Measurements from ENCODE around the gene NUP214. TPM values are rescaled to one million over a fixed set of nuclear protein-coding genes. Genes with fewer than 3 reads are reported as not detected.
"Not testable (repeated sequence)": the region's sequence is repeated elsewhere in the genome, so short reads cannot be mapped to it uniquely, and the experiment has no call there.

NUP214 gene
- polyA plus RNA-seq, 2 donors = 22.3 to 31.3 TPM

DNA sequence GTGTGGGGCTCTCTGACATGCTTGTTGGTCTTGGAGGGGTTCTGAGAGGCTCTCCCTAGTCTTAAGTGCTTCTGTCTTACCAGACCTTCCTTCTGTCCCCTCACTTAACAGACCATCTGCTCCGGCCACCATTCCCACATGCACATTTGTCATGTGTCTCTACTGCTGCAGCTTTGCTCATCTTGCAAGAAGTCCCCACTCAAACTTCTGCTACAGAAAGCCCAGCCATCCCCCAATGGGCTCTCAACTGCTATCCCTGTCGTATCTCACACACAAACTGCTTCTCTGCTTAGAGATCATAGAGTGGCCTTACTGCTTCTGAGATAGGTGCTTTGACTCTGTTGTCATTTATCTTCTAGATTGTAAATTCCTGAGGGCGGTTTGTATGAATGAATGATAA lies 69.4 kb downstream of the NUP214 start:
- Histone ChIP-seq H3K4me3 (ENCODE audit: low read depth in 1 of 2, low read length in 2 of 2) (no peak overlapping the region), H3K9me3 (ENCODE audit: control insufficient read depth in 2 of 2, insufficient read depth in 1 of 2, low read depth in 1 of 2, low read length in 1 of 2) (no peaks in the 10 kb centered on the region), H3K4me1 (ENCODE audit: control insufficient read depth in 2 of 2, insufficient read depth in 2 of 2, low read length in 1 of 2) (no peaks in the 10 kb centered on the region), H3K36me3 (ENCODE audit: control insufficient read depth in 2 of 2, insufficient read depth in 2 of 2, low read length in 1 of 2) (peaks cover 18 to 25% of the 10 kb centered on the region in 2 donors), H3K27ac (ENCODE audit: low read depth in 2 of 2, low read length in 1 of 2) (no peak overlapping the region), H3K27me3 (ENCODE audit: control insufficient read depth in 1 of 2, insufficient read depth in 2 of 2, low read length in 2 of 2) (no peaks in the 10 kb centered on the region)
- 94 to 95% methylated on average over 3 of the region's 3 CpGs for WGBS, 2 donors

GRCh38 chr9:131197160-131197911 lies 72.0 kb downstream of the NUP214 start:
- H3K27me3 ChIP-seq (ENCODE audit: control insufficient read depth in 1 of 2, insufficient read depth in 2 of 2, low read length in 2 of 2) = no peaks in the 10 kb centered on the region
- H3K4me1 ChIP-seq (ENCODE audit: control insufficient read depth in 2 of 2, insufficient read depth in 2 of 2, low read length in 1 of 2) = no peaks in the 10 kb centered on the region
- WGBS, 2 donors = 79 to 80% methylated on average over 11 of the region's 11 CpGs
- H3K9me3 ChIP-seq (ENCODE audit: control insufficient read depth in 2 of 2, insufficient read depth in 1 of 2, low read depth in 1 of 2, low read length in 1 of 2) = no peaks in the 10 kb centered on the region
- no peak overlapping the region for H3K27ac ChIP-seq (ENCODE audit: low read depth in 2 of 2, low read length in 1 of 2)
- H3K36me3 ChIP-seq (ENCODE audit: control insufficient read depth in 2 of 2, insufficient read depth in 2 of 2, low read length in 1 of 2) = peaks cover 18 to 31% of the 10 kb centered on the region in 2 donors
- H3K4me3 ChIP-seq (ENCODE audit: low read depth in 1 of 2, low read length in 2 of 2) = no peak overlapping the region

DNA sequence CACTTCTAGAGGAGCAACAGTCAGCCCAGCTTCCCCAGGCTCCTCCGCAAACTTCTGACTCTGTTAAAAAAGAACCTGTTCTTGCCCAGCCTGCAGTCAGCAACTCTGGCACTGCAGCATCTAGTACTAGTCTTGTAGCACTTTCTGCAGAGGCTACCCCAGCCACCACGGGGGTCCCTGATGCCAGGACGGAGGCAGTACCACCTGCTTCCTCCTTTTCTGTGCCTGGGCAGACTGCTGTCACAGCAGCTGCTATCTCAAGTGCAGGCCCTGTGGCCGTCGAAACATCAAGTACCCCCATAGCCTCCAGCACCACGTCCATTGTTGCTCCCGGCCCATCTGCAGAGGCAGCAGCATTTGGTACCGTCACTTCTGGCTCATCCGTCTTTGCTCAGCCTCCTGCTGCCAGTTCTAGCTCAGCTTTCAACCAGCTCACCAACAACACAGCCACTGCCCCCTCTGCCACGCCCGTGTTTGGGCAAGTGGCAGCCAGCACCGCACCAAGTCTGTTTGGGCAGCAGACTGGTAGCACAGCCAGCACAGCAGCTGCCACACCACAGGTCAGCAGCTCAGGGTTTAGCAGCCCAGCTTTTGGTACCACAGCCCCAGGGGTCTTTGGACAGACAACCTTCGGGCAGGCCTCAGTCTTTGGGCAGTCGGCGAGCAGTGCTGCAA lies 72.8 kb downstream of the NUP214 start:
- H3K27ac ChIP-seq (ENCODE audit: low read depth in 2 of 2, low read length in 1 of 2) = no peak overlapping the region
- H3K9me3 ChIP-seq (ENCODE audit: control insufficient read depth in 2 of 2, insufficient read depth in 1 of 2, low read depth in 1 of 2, low read length in 1 of 2) = no peaks in the 10 kb centered on the region
- no peaks in the 10 kb centered on the region for H3K4me1 ChIP-seq (ENCODE audit: control insufficient read depth in 2 of 2, insufficient read depth in 2 of 2, low read length in 1 of 2)
- no peak overlapping the region for H3K4me3 ChIP-seq (ENCODE audit: low read depth in 1 of 2, low read length in 2 of 2)
- peaks cover 18 to 31% of the 10 kb centered on the region in 2 donors for H3K36me3 ChIP-seq (ENCODE audit: control insufficient read depth in 2 of 2, insufficient read depth in 2 of 2, low read length in 1 of 2)
- no peaks in the 10 kb centered on the region for H3K27me3 ChIP-seq (ENCODE audit: control insufficient read depth in 1 of 2, insufficient read depth in 2 of 2, low read length in 2 of 2)
- 85 to 91% methylated on average over 15 of the region's 15 CpGs for WGBS, 2 donors

- 96% methylated on average over 3 of the region's 3 CpGs for whole genome bisulfite sequencing, 2 donors
- Histone ChIP-seq H3K4me1 (ENCODE audit: control insufficient read depth in 2 of 2, insufficient read depth in 2 of 2, low read length in 1 of 2) (no peaks in the 10 kb centered on the region), H3K36me3 (ENCODE audit: control insufficient read depth in 2 of 2, insufficient read depth in 2 of 2, low read length in 1 of 2) (peaks cover 18 to 29% of the 10 kb centered on the region in 2 donors), H3K9me3 (ENCODE audit: control insufficient read depth in 2 of 2, insufficient read depth in 1 of 2, low read depth in 1 of 2, low read length in 1 of 2) (no peaks in the 10 kb centered on the region), H3K27me3 (ENCODE audit: control insufficient read depth in 1 of 2, insufficient read depth in 2 of 2, low read length in 2 of 2) (no peaks in the 10 kb centered on the region), H3K27ac (ENCODE audit: low read depth in 2 of 2, low read length in 1 of 2) (no peak overlapping the region), H3K4me3 (ENCODE audit: low read depth in 1 of 2, low read length in 2 of 2) (no peak overlapping the region)
Observed at GRCh38 chr9:131201856-131202255, 76.5 kb downstream of the NUP214 start.

DNA sequence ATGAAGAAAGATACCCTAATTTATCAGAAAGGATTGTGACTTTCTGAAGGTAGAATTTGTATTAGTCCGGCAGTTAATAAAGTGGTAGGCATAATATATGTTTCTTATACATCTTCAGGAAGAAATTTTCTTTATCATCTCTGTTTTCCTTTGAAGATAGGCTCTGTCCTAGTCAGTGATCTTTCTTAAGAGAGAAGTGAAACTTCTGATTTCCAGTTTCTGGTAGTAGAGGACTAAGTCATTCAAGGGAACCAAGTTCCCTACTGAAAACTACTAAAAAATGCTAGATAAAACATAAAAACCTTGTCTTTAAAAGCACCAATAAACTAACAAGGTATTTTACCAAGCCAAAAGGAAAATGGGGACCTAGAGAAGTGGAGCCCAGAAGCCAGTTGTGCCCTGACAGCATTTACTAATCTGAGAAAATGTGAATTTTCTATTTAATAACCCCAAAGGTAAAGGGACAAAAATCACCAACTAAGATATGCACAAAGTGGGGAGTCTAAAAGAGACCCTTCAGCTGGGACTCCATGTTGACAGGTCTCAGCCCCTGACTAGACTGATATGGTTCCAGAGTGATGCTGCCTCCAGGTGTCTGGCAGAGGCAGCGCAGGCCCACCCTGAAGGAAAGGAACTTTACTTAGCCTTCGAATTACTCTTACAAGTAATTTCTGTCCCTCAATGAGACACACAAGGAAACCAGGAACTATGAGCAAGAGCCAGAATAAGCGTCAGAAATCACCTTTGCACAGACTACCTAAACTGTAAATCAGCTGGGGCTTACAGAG lies 78.2 kb downstream of the NUP214 start:
- H3K27ac ChIP-seq (ENCODE audit: low read depth in 2 of 2, low read length in 1 of 2) = no peak overlapping the region
- H3K27me3 ChIP-seq (ENCODE audit: control insufficient read depth in 1 of 2, insufficient read depth in 2 of 2, low read length in 2 of 2) = no peaks in the 10 kb centered on the region
- WGBS, 2 donors = 82 to 89% methylated on average over 4 of the region's 4 CpGs
- no peak overlapping the region for H3K4me3 ChIP-seq (ENCODE audit: low read depth in 1 of 2, low read length in 2 of 2)
- H3K36me3 ChIP-seq (ENCODE audit: control insufficient read depth in 2 of 2, insufficient read depth in 2 of 2, low read length in 1 of 2) = peaks cover 2 to 16% of the 10 kb centered on the region in 2 donors
- no peaks in the 10 kb centered on the region for H3K9me3 ChIP-seq (ENCODE audit: control insufficient read depth in 2 of 2, insufficient read depth in 1 of 2, low read depth in 1 of 2, low read length in 1 of 2)
- H3K4me1 ChIP-seq (ENCODE audit: control insufficient read depth in 2 of 2, insufficient read depth in 2 of 2, low read length in 1 of 2) = no peaks in the 10 kb centered on the region

DNA sequence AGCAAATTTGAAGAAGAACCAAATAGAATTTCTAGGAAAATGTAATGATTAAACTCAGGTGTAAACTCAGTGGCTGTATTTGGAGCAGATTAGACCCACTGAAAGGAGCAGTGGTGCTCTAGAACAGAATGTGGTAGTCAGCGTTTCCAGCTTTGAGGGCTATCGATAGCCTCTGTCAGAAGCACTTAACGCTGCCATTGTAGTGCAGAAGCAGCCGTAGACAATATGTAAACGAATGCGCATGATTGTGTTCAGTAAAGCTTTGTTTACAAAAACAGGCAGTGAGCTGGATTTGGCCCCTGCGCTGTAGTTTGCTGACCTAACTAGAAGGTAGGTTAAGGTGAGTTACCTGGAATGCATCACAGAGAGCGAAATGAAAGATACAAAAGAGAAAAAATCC lies 78.9 kb downstream of the NUP214 start:
- Histone ChIP-seq H3K9me3 (ENCODE audit: control insufficient read depth in 2 of 2, insufficient read depth in 1 of 2, low read depth in 1 of 2, low read length in 1 of 2) (no peaks in the 10 kb centered on the region), H3K27ac (ENCODE audit: low read depth in 2 of 2, low read length in 1 of 2) (no peak overlapping the region), H3K36me3 (ENCODE audit: control insufficient read depth in 2 of 2, insufficient read depth in 2 of 2, low read length in 1 of 2) (peaks cover 0 to 12% of the 10 kb centered on the region in 2 donors), H3K4me1 (ENCODE audit: control insufficient read depth in 2 of 2, insufficient read depth in 2 of 2, low read length in 1 of 2) (no peaks in the 10 kb centered on the region), H3K27me3 (ENCODE audit: control insufficient read depth in 1 of 2, insufficient read depth in 2 of 2, low read length in 2 of 2) (no peaks in the 10 kb centered on the region), H3K4me3 (ENCODE audit: low read depth in 1 of 2, low read length in 2 of 2) (no peak overlapping the region)
- 87 to 88% methylated on average over 8 of the region's 8 CpGs for WGBS, 2 donors

GRCh38 chr9:131206495-131206894 lies 81.1 kb downstream of the NUP214 start:
- H3K27me3 ChIP-seq (ENCODE audit: control insufficient read depth in 1 of 2, insufficient read depth in 2 of 2, low read length in 2 of 2) = no peaks in the 10 kb centered on the region
- H3K36me3 ChIP-seq (ENCODE audit: control insufficient read depth in 2 of 2, insufficient read depth in 2 of 2, low read length in 1 of 2) = peaks cover 0 to 9% of the 10 kb centered on the region in 2 donors
- no peaks in the 10 kb centered on the region for H3K9me3 ChIP-seq (ENCODE audit: control insufficient read depth in 2 of 2, insufficient read depth in 1 of 2, low read depth in 1 of 2, low read length in 1 of 2)
- no peaks in the 10 kb centered on the region for H3K4me1 ChIP-seq (ENCODE audit: control insufficient read depth in 2 of 2, insufficient read depth in 2 of 2, low read length in 1 of 2)
- H3K27ac ChIP-seq (ENCODE audit: low read depth in 2 of 2, low read length in 1 of 2) = no peak overlapping the region
- no peak overlapping the region for H3K4me3 ChIP-seq (ENCODE audit: low read depth in 1 of 2, low read length in 2 of 2)
- WGBS, 2 donors = 96 to 97% methylated on average over 3 of the region's 3 CpGs

GRCh38 chr9:131211920-131212319 lies 86.5 kb downstream of the NUP214 start:
- not testable (repeated sequence) for H3K9me3 ChIP-seq (ENCODE audit: control insufficient read depth in 2 of 2, insufficient read depth in 1 of 2, low read depth in 1 of 2, low read length in 1 of 2); H3K36me3 ChIP-seq (ENCODE audit: control insufficient read depth in 2 of 2, insufficient read depth in 2 of 2, low read length in 1 of 2); H3K27ac ChIP-seq (ENCODE audit: low read depth in 2 of 2, low read length in 1 of 2); H3K27me3 ChIP-seq (ENCODE audit: control insufficient read depth in 1 of 2, insufficient read depth in 2 of 2, low read length in 2 of 2); H3K4me3 ChIP-seq (ENCODE audit: low read depth in 1 of 2, low read length in 2 of 2); H3K4me1 ChIP-seq (ENCODE audit: control insufficient read depth in 2 of 2, insufficient read depth in 2 of 2, low read length in 1 of 2)
- 96 to 99% methylated on average over 4 of the region's 4 CpGs for WGBS, 2 donors

GRCh38 chr9:131214286-131214856 lies 89.0 kb downstream of the NUP214 start:
- Histone ChIP-seq H3K27me3 (ENCODE audit: control insufficient read depth in 1 of 2, insufficient read depth in 2 of 2, low read length in 2 of 2) (no peaks in the 10 kb centered on the region), H3K36me3 (ENCODE audit: control insufficient read depth in 2 of 2, insufficient read depth in 2 of 2, low read length in 1 of 2) (peaks cover 0 to 8% of the 10 kb centered on the region in 2 donors), H3K4me1 (ENCODE audit: control insufficient read depth in 2 of 2, insufficient read depth in 2 of 2, low read length in 1 of 2) (no peaks in the 10 kb centered on the region), H3K4me3 (ENCODE audit: low read depth in 1 of 2, low read length in 2 of 2) (no peak overlapping the region), H3K27ac (ENCODE audit: low read depth in 2 of 2, low read length in 1 of 2) (no peak overlapping the region), H3K9me3 (ENCODE audit: control insufficient read depth in 2 of 2, insufficient read depth in 1 of 2, low read depth in 1 of 2, low read length in 1 of 2) (peaks cover 0 to 2% of the 10 kb centered on the region in 2 donors)
- 72 to 80% methylated on average over 7 of the region's 7 CpGs for WGBS, 2 donors
